ENCODE data around the gene REG1B.

The REG1B gene

GRCh38 chr2:79087785-79088364 lies at the start of gene REG1B:
Gene REG1B, minus strand, starts transcription at chr2:79087993. Its CDS starts 381 bp downstream, at chr2:79087612.
- no peak for TF ChIP-seq POLR2A (IDR thresholded peaks at IDR 0.05; ENCODE audit: low read depth, low read length)
- FAIRE-seq (no peak), DNase-seq (ENCODE audit: insufficient read length, low spot score) (no peak)

GRCh38 chr2:79131687-79132086 lies 43.9 kb upstream of the REG1B start:
- no peak for DNase-seq (ENCODE audit: insufficient read length, low spot score)
- no peak for FAIRE-seq
- no peak for TF ChIP-seq POLR2A (IDR thresholded peaks at IDR 0.05; ENCODE audit: low read depth, low read length)

- DNase-seq (ENCODE audit: insufficient read length, low spot score) (no peak), FAIRE-seq (no peak)
- TF ChIP-seq POLR2A (IDR thresholded peaks at IDR 0.05; ENCODE audit: low read depth, low read length), result no peak
Observed at GRCh38 chr2:79129804-79130203, 42.0 kb upstream of the REG1B start.

- no peak for FAIRE-seq
- no peak for TF ChIP-seq POLR2A (IDR thresholded peaks at IDR 0.05; ENCODE audit: low read depth, low read length)
- DNase-seq (ENCODE audit: insufficient read length, low spot score), result no peak
Observed at GRCh38 chr2:79129260-79129659, 41.5 kb upstream of the REG1B start.

GRCh38 chr2:79128406-79128805 lies 40.6 kb upstream of the REG1B start:
- DNase-seq (ENCODE audit: insufficient read length, low spot score) (no peak), FAIRE-seq (no peak)
- TF ChIP-seq POLR2A (IDR thresholded peaks at IDR 0.05; ENCODE audit: low read depth, low read length), result no peak

GRCh38 chr2:79125721-79125985 lies 37.9 kb upstream of the REG1B start:
- DNase-seq (ENCODE audit: insufficient read length, low spot score), result no peak
- no peak for TF ChIP-seq POLR2A (IDR thresholded peaks at IDR 0.05; ENCODE audit: low read depth, low read length)
- FAIRE-seq, result no peak

GRCh38 chr2:79124907-79125720 lies 37.3 kb upstream of the REG1B start:
- no peak for DNase-seq (ENCODE audit: insufficient read length, low spot score)
- no peak for FAIRE-seq
- no peak for TF ChIP-seq POLR2A (IDR thresholded peaks at IDR 0.05; ENCODE audit: low read depth, low read length)

GRCh38 chr2:79122676-79123075 lies 34.9 kb upstream of the REG1B start:
- DNase-seq (ENCODE audit: insufficient read length, low spot score) (no peak), FAIRE-seq (no peak)
- no peak for TF ChIP-seq POLR2A (IDR thresholded peaks at IDR 0.05; ENCODE audit: low read depth, low read length)

- DNase-seq (ENCODE audit: insufficient read length, low spot score) (no peak), FAIRE-seq (no peak)
- TF ChIP-seq POLR2A (IDR thresholded peaks at IDR 0.05; ENCODE audit: low read depth, low read length), result no peak
Observed at GRCh38 chr2:79120194-79120713, 32.5 kb upstream of the REG1B start, which contains the start of gene REG1A. Gene REG1A, plus strand, starts transcription at chr2:79120488. Its CDS starts 374 bp downstream, at chr2:79120862.

GRCh38 chr2:79116997-79117928 lies 29.5 kb upstream of the REG1B start:
- FAIRE-seq (no peak), DNase-seq (ENCODE audit: insufficient read length, low spot score) (no peak)
- no peak for TF ChIP-seq POLR2A (IDR thresholded peaks at IDR 0.05; ENCODE audit: low read depth, low read length)

- no peak for FAIRE-seq
- DNase-seq (ENCODE audit: insufficient read length, low spot score), result no peak
- no peak for TF ChIP-seq POLR2A (IDR thresholded peaks at IDR 0.05; ENCODE audit: low read depth, low read length)
Observed at GRCh38 chr2:79114797-79115494, 27.2 kb upstream of the REG1B start.

- TF ChIP-seq POLR2A (IDR thresholded peaks at IDR 0.05; ENCODE audit: low read depth, low read length), result no peak
- DNase-seq (ENCODE audit: insufficient read length, low spot score) (no peak), FAIRE-seq (no peak)
Observed at GRCh38 chr2:79112269-79112668, 24.5 kb upstream of the REG1B start.

GRCh38 chr2:79105259-79105658 lies 17.5 kb upstream of the REG1B start:
- DNase-seq (ENCODE audit: insufficient read length, low spot score) (no peak), FAIRE-seq (no peak)
- TF ChIP-seq POLR2A (IDR thresholded peaks at IDR 0.05; ENCODE audit: low read depth, low read length), result no peak

All from H54 (cell line).